HG03025 (cell line): ENCODE results near the gene PRKCE.

Source experiments
- ATAC-seq: cut with Tn5 transposase; IDR thresholded peaks from one replicate; pipeline ENCODE4 v1.9.1; 2021; ENCODE audit warnings: mild to moderate bottlenecking, moderate library complexity; ENCODE audit not compliant: unreplicated experiment, low FRiP score

PRKCE gene

DNA sequence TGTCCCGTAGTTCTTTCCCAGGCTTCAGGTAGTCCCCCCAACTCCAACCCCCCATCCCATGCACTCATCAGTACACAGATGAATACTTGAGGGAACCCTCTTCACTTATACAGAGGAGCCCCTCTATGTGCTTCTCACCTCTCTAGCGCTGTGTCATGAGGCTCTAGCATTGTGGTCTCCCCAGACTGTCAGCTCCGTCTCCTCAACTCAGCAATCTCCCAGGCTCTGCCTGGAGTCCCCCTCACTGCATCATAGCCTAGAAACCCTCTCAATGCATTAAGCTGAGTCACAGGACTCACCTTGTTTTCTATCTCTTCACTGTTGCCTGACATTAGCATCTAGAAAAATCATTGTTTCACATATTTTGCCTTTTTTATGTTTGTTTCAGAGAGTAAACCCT lies 20.2 kb upstream of the PRKCE start:
- ATAC-seq = no peak

GRCh38 chr2:45631955-45632354 lies 19.5 kb upstream of the PRKCE start:
- no peak for ATAC-seq

GRCh38 chr2:45634223-45634622 lies 17.3 kb upstream of the PRKCE start:
- no peak for ATAC-seq

DNA sequence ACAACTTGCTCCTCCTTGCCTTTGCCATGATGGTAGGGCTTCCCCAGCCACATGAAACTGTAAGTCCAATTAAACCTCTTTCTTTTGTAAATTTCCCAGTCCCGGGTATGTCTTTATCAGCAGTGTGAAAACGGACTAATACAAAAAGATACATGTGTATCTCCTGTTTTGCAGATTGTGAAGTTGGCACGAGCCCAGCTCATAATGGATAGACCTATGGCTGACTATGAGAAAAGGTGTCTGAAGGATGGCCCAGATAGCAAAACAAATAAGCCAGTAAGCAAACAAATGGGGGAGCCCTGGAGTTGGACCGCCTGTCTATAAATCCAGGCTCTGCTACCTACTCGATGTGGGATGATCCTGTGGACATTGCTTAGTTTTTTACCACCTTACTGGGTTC lies 15.5 kb upstream of the PRKCE start:
- ATAC-seq = no peak

- ATAC-seq = no peak
Measured at GRCh38 chr2:45637440-45637839, 14.0 kb upstream of the PRKCE start.

GRCh38 chr2:45640576-45640975 lies 10.9 kb upstream of the PRKCE start:
- ATAC-seq = no peak

- peak; percentile 9 for ATAC-seq
Measured at GRCh38 chr2:45643095-45643494, 8.4 kb upstream of the PRKCE start.

DNA sequence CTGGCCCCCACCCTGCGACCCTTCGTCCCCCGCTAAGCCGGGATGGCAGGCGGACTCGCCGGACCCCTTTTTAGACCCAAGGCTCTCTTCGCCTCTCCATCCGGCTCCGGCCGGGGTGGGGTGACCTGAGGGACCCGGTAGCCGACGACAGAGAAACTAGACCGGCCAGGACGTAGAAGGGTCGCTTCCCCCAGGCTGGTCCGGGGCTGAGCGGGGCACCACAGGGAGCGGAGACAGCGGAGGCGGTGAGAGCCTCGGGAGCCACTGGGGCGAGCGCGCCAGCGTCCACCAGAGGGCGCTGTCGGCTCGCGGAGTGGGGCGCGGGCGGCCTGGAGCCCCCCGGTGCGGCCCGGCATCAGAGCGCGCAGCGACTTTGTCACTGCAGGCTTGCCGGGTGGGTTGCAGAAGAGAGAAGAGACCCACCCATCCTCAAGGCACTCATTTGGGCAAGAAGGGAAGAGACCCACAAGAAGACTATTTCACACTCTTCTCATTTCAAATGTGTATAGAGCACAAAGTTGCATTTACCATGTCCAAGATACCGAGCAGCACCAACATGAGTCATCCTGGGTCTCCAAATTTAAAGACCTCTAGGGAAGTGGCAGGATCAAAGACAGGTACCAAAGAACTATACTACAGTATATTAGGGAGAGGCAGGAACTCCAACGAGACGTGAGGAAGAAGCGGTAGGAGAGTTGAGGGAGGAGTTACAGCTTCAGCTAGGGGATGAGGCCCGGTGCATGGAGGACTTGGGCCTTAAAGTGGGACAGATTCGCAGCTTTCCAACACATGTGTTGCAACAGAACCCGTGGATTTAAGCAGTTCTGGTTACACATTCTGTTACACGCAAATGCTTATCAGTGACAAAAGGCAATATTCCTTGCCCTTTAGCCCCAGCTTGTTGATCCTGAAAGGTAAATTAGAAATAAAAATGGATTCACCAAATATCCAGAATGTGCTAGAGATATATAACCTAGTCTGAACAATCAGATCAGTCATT lies 7.6 kb upstream of the PRKCE start:
- ATAC-seq = peak; percentile 70

DNA sequence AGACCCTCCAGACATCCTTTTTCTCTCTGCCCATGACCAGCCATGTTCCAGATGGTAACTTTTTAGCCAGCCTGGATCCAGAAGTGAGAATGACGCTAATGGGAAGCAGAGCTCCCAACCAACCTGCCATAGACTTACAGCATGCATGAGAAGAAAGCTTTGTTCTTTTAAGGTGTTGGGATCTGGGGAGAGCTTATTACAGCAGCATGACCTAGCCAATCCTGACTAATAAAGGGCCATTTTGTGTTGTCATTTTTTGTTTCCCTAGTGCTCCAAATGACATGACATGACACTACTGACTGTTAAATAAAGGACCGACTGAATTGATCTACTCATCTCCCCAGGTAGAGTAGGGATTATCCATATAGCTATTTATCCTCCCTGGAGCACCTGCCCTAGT lies 5.2 kb upstream of the PRKCE start:
- no peak for ATAC-seq

- no peak for ATAC-seq
Measured at GRCh38 chr2:45647356-45647755, 4.1 kb upstream of the PRKCE start.

DNA sequence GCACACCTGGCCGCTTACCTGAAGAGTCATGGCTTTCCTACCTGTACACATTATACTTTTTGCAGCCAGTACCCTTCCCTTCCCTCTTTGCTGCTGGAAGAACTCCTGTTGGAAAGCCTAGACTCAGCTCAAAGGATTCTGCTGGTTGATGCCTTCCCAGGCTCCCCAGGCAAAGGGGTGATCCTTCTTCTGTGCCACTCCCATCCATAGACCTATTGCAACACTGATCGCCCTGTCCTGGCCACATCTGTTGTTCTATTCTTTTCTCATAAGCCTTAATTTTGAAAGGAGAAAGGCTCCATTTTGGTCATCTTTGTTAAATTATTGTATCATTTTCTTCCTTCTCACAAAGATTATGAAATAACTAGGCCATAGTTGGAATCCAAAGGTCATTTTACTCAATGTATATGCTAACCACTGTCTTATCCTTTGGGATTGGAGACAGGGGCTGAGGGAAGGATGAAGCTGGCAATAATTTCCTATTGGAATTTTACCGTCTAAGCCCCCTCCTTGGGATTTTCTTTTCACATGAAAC lies 3.4 kb upstream of the PRKCE start:
- no peak for ATAC-seq

DNA sequence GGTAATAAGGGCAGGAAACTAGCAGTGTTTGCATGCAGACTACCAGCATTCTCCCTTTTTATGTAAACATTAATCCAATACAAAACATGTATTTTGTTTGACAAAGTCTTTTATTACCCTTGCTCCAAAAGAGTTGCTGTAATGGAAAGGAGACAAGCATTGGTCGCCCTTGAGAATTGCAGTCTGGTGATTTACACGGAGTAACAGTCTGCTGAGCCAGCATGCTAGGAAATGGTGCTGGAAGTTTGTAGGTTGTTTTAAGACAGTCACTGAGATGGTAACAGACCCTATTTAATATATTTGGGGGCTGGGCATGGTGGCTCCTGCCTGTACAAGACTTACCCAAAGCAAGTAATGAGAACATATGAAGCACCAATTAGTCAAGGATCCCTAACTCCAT lies 2.8 kb upstream of the PRKCE start:
- ATAC-seq = no peak

DNA sequence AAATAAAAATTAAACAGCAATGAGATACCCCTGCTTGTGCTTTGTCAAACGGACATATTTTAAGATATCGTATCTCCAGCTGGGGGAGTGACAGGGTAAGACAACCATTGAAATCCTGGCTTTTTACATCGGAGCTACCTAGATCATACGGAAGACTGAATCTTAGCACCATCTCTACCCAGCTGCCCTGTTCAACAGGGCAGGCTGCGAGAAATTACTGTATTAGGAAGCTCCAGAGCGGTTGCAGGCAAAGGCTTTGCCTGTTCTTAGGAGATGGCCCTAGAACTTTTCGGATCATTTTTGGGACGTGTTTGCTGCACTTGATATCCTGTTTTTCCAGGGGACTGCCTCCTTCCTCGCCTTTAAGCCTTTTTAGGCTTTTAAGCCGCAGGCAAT lies 2.0 kb upstream of the PRKCE start:
- no peak for ATAC-seq

DNA sequence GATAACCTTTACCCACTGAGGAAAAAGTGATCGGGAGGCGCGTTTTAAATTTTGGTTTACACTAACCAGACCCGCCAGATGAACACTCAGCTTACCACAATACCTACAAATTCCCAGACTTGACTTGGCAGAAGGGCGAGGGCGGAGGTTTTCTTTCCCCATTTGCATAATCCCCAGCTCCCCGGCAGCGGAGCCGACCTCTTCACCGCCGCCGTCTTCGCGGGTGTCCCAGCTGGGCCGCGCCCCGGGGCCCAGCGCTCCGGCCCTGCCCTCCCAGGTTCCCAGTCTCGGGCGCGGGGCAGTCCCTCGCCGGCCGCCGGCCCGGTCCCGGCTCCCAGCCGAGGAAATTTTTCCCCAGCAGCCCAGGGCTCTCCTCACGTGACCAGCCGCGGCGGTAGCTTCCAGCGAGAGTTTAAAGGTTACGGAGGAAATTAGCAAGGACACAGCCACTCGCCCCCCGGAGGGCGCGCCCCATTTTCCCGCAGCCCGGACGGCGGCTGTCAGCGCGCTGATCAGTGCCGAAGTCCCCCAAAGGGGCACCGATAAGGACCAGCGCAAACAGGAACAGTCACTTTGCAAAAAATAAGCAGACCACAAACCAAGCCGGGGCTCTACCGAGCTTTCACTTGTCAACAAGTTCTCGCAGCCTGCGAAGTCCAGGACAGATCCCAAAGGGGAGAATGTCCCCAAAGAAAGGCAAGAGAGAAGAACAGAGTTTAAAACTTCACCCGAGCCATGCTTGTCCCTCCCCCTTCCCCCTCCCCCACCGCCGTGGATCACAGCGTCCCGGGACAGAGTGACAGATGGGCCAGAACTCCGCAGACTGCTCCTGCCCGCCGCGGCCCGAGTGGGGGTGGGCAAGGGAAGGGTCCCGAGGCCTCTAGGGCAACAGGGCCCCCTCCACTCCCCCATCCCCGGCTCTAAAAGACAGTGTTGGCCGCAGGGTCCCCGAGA lies 1.3 kb upstream of the PRKCE start:
- peak; percentile 25 for ATAC-seq

GRCh38 chr2:45650851-45651414 lies 542 bp upstream of the PRKCE start:
- ATAC-seq = peak; percentile 59

- ATAC-seq = no peak
Measured at GRCh38 chr2:45652090-45653031, 886 bp downstream of the PRKCE start.

DNA sequence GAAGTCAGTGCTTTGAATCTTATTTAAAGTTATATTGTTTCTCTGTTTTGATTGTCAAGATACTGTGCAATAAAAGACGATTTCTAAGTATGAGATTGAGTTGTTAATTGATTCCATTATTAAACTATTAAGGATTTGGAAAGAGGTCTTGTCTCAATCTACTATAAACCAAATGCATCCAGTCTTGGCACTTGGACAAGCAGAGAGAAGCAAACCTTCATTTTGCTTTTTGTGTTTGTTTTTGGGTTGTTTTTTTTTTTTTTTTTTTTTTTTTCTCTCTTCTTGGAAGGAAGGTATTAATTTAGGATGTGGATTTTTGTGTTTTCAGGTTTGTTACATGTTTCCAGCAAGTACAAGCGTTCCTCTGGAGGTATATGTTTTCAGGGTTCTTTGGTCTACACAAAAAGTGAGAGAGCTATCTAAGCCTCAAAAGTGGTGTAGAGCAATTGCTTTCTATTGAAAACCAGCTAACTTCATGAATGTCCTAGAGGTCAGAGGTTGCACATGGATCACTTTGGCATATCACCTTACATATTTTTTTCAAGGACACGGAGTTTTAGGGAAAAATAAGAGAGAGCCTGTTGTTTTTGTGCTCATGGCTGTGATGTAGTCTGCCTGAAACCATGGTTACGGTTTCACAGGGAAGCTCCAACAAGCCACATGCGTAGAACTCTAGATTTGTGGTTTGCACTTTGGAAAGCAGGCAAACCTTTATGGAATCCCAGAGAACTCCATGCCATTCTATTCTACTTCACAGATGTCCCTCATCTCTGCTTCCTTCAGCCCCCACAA lies 1.8 kb downstream of the PRKCE start:
- no peak for ATAC-seq

- ATAC-seq = no peak
Measured at GRCh38 chr2:45654250-45654649, 2.8 kb downstream of the PRKCE start.

DNA sequence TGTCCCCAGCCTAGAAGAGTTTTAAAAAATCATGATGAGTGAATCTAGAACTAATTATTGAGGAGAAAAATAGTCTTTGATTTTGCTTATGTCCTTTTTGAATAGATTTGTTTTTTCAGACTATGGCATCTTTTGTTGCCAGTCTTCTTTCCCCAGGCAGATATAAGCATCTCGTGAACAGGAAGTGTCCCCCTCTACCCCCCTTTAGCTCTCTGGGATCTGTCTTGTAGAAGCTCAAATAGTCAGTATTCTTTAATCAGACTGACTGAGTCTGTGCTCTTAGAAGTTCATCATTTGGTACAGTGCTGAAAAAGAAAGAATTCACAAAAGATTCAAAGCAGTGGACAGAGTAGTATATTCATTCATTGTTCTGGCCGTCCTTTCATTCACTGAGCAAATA lies 10.4 kb downstream of the PRKCE start:
- ATAC-seq = no peak
